Right lobe of liver (tissue), 6 donors: ENCODE results near the gene POLG. TPM values are rescaled to one million over a fixed set of nuclear protein-coding genes. Genes with fewer than 3 reads are reported as not detected.

Source experiments
- ATAC-seq, 4 donors: fragments of 200-7000 bp; cut with Tn5 transposase; one replicate each; pipeline ENCODE4 v1.9.1; 2020; ENCODE audit warnings: mild to moderate bottlenecking in 4 of 4, moderate library complexity in 4 of 4
- DNase-seq, 3 donors: peaks; one replicate each; pipeline ENCODE4 v3.0.0-alpha.2; 2020
- H3K27ac ChIP-seq, 3 donors: fragments of 200-600 bp; one replicate each; pipeline ENCODE4 v1.8.0; 2022
- H3K27me3 ChIP-seq, 2 donors: fragments of 200-600 bp; one replicate each; pipeline ENCODE4 v1.8.0; 2022
- H3K36me3 ChIP-seq, 4 donors: fragments of 200-600 bp; sonication (generic) in 1 of 4; one replicate each; pipeline versions ENCODE4 v1.5.1 to v1.8.0; 2017 to 2022; ENCODE audit warnings: control low read depth in 1 of 4
- H3K4me1 ChIP-seq, 4 donors: fragments of 200-600 bp; sonication (generic) in 1 of 4; one replicate each; pipeline versions ENCODE4 v1.5.1 to v1.8.0; 2017 to 2022; ENCODE audit warnings: control low read depth in 1 of 4
- H3K4me3 ChIP-seq, 3 donors: fragments of 200-600 bp; one replicate each; pipeline ENCODE4 v1.8.0; 2022
- H3K9me3 ChIP-seq, 4 donors: fragments of 200-600 bp; sonication (generic) in 1 of 4; one replicate each; pipeline versions ENCODE4 v1.5.1 to v1.8.0; 2017 to 2022; ENCODE audit warnings: control low read depth in 1 of 4
- CTCF ChIP-seq, 4 donors: fragments of 200-600 bp in 3 of 4; fragments of 450-650 bp in 1 of 4; IDR thresholded peaks; one replicate each; pipeline versions ENCODE4 v1.5.1 to v1.8.0; 2016 to 2022; ENCODE audit warnings: antibody characterized with exemption in 4 of 4, mild to moderate bottlenecking in 2 of 4
- POLR2A ChIP-seq: fragments of 450-650 bp; IDR thresholded peaks from one replicate; pipeline ENCODE4 v1.6.1; 2017; ENCODE audit warnings: antibody characterized with exemption, mild to moderate bottlenecking
- WGBS: methylation state at CpG from one replicate; pipeline ENCODE4 v1.1.6; 2018; ENCODE audit warnings: low coverage, low lambda C conversion rate; ENCODE audit not compliant: insufficient coverage; ENCODE audit errors: missing lambda C conversion rate; 5-methylcytosine and 5-hydroxymethylcytosine counted together
- intact Hi-C, 2 donors: fragments of 100-400 bp; cut with DNase I; formaldehyde crosslinking; loops; one replicate each; pipeline versions ENCODE4 v1.11.2 to v1.14.1; 2022
- total RNA-seq, 6 experiments: library from RNA; depleted of rRNA in 2 of 6; stranded (reverse); fragments of >200 nt in 2 of 6; fragmentation: NEBNext Ultra II Directional in 3 of 6; extraction: Animal tissue kit (Norgen Biotek cat#: 25700) in 3 of 6; gene quantifications; one replicate each; pipeline versions ENCODE4 v1.1.0 to v1.2.4, GENCODE V29; 2016 to 2023
- donor health status: DM: no; HTN: yes; CAD: no.
- donor health status: DM: no; HTN: no; CAD: no.
- donor health status: DM: no; HTN: no; CAD: no.
- donor health status: DM: no; HTN: yes; CAD: no.
- donor health status: DM: no; HTN: yes; CAD: no.

The POLG gene
- total RNA-seq, 6 experiments from 2014 or later = 26.3 to 34.7 (median 30.3) TPM

GRCh38 chr15:89299896-89300295, 34.7 kb downstream of the POLG start:
- no peaks in the 10 kb centered on the region for H3K9me3 ChIP-seq
- ATAC-seq (peak; percentile 45 to 58 (median 52)), DNase-seq (no peak)
- H3K4me3 ChIP-seq = no peak overlapping the region
- TF ChIP-seq CTCF (IDR thresholded peaks at IDR 0.05) (peak; percentile 23 to 39 (median 30)), POLR2A (no peak)
- no peak overlapping the region for H3K27ac ChIP-seq
- no peaks in the 10 kb centered on the region for H3K4me1 ChIP-seq
- intact Hi-C loops = loop anchor here in 1 of 2 donors (5.0 kb wide), 1 partner anchor 93 kb away; no protein-coding TSS in a partner anchor
- H3K36me3 ChIP-seq = no peaks in the 10 kb centered on the region
- no peaks in the 10 kb centered on the region for H3K27me3 ChIP-seq

DNA sequence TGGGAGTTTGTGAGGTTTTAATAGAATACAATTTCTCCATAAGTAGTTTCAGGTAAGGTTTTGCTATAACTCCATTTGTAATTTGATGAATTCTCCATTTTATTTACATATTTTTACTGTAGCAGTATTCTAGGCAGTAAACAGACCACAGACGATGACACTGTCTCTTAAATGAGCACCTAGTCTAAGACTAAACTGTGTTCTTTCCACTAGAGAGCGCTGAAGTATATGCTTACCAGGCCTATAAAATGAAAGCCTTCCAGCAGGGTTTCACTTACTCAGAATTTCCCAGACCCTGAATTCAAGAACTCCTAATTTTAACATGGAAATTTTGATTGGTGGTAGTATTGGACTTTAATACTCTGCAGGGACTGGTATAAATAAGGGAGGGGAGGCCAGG, 41.6 kb downstream of the POLG start:
- Histone ChIP-seq H3K36me3 (no peaks in the 10 kb centered on the region), H3K9me3 (no peaks in the 10 kb centered on the region), H3K27ac (no peak overlapping the region), H3K27me3 (no peaks in the 10 kb centered on the region), H3K4me3 (no peak overlapping the region), H3K4me1 (no peaks in the 10 kb centered on the region)
- 94% methylated on average over 2 of the region's 2 CpGs for WGBS
- no peak for ATAC-seq
- TF ChIP-seq POLR2A (no peak), CTCF (IDR thresholded peaks at IDR 0.05) (no peak)
- no peak for DNase-seq
- intact Hi-C loops = no loop called here

DNA sequence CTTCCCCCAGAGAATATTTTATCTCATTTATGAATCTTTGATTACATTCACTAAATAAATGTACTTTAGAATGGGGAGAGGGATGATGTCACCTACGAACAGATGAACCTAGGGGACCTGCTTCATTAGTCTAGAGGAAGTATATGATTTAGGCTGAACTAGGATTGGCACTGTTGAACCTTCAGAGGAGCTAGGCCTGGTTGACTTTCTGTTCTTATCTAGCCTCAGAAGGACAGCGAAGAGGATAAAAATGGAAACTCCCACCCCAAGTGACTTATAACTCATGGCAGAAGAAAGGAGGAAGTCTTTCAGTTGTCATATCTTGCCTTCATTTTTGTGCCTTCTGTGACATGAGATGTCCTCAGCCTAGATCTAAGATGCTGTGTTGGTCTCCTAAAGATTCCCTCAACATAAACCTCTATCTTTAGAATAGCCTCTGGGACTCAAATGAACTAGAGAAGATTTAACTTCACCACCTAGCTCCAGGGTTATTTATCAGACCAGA, 42.6 kb downstream of the POLG start:
- H3K36me3 ChIP-seq = no peaks in the 10 kb centered on the region
- no peak for DNase-seq
- H3K4me1 ChIP-seq = no peaks in the 10 kb centered on the region
- ATAC-seq = no peak
- intact Hi-C loops = no loop called here
- H3K27me3 ChIP-seq = no peaks in the 10 kb centered on the region
- 84% methylated on average over 2 of the region's 2 CpGs for WGBS
- no peaks in the 10 kb centered on the region for H3K9me3 ChIP-seq
- TF ChIP-seq POLR2A = no peak
- no peak for TF ChIP-seq CTCF (IDR thresholded peaks at IDR 0.05)
- H3K4me3 ChIP-seq = no peak overlapping the region
- no peak overlapping the region for H3K27ac ChIP-seq

GRCh38 chr15:89283201-89283600, 51.4 kb downstream of the POLG start:
- TF ChIP-seq CTCF (IDR thresholded peaks at IDR 0.05) (no peak), POLR2A (no peak)
- Histone ChIP-seq H3K9me3 (no peaks in the 10 kb centered on the region), H3K4me3 (no peak overlapping the region), H3K27ac (no peak overlapping the region), H3K36me3 (no peaks in the 10 kb centered on the region), H3K4me1 (no peaks in the 10 kb centered on the region), H3K27me3 (no peaks in the 10 kb centered on the region)
- no peak for ATAC-seq
- no peak for DNase-seq
- WGBS = 79% methylated on average over 4 of the region's 4 CpGs
- intact Hi-C loops = no loop called here

DNA sequence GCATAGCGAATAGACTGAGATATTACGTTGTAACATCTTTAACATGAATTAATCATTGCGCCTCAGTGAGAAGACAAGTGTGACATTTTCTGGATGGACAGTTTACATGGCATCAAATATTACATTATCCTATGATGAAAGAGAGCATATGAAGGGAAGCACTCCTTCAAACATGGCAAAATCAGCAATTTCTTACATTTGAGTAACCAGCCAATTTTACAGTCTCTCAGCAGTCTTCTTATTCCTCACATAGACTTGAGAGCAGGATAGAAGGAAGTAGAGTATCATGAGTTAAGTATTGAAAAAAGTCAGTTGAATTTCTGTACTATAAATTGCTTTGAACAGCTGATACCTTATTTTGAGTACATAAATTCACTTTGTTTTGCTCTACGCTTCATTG, 52.0 kb downstream of the POLG start:
- Histone ChIP-seq H3K4me1 (no peaks in the 10 kb centered on the region), H3K27ac (no peak overlapping the region), H3K4me3 (no peak overlapping the region), H3K9me3 (no peaks in the 10 kb centered on the region), H3K36me3 (no peaks in the 10 kb centered on the region), H3K27me3 (no peaks in the 10 kb centered on the region)
- ATAC-seq = no peak
- TF ChIP-seq CTCF (IDR thresholded peaks at IDR 0.05) (no peak), POLR2A (no peak)
- 90% methylated on average over 4 of the region's 4 CpGs for WGBS
- intact Hi-C loops = no loop called here
- no peak for DNase-seq
